Neural cell (in vitro differentiated cells): ENCODE results near the gene ZNF276. TPM values are rescaled to one million over a fixed set of nuclear protein-coding genes. Genes with fewer than 3 reads are reported as not detected.

Experiments
- H2AFZ ChIP-seq: fragments of 200-600, 300-800 bp; sonication (generic), shearing (Covaris generic); 2 replicates; pipeline ENCODE4 v1.6.0; 2014; ENCODE audit warnings: low read depth, mild to moderate bottlenecking, antibody characterized with exemption, low read length, moderate library complexity
- H3F3A ChIP-seq: fragments of 200-600 bp; shearing (Covaris generic); 2 replicates; pipeline ENCODE4 v1.6.1; 2016; ENCODE audit warnings: mild to moderate bottlenecking, moderate library complexity, mixed read lengths, antibody characterized with exemption, low read length; ENCODE audit not compliant: insufficient read depth, poor library complexity, severe bottlenecking
- H3K27ac ChIP-seq: fragments of 200-600, 300-800 bp; sonication (generic), shearing (Covaris generic); 2 replicates; pipeline ENCODE4 v1.5.1; 2014; ENCODE audit warnings: mild to moderate bottlenecking, low read length, moderate library complexity
- H3K27me3 ChIP-seq: fragments of 300-800, 200-600 bp; sonication (generic), shearing (Covaris generic); 2 replicates; pipeline ENCODE4 v1.6.0; 2014; ENCODE audit warnings: mild to moderate bottlenecking, low read depth, low read length, moderate library complexity; ENCODE audit not compliant: insufficient read depth
- H3K36me3 ChIP-seq: fragments of 300-800, 200-600 bp; sonication (generic), shearing (Covaris generic); 2 replicates; pipeline ENCODE4 v1.5.1; 2014; ENCODE audit warnings: mild to moderate bottlenecking, antibody characterized with exemption, low read length, moderate library complexity; ENCODE audit not compliant: insufficient read depth
- H3K4me2 ChIP-seq: fragments of 300-800, 200-600 bp; sonication (generic), shearing (Covaris generic); 2 replicates; pipeline ENCODE4 v1.6.0; 2014; ENCODE audit warnings: mild to moderate bottlenecking, low read length
- H3K4me3 ChIP-seq: fragments of 300-800, 200-600 bp; sonication (generic), shearing (Covaris generic); 2 replicates; pipeline ENCODE4 v1.5.1; 2014; ENCODE audit warnings: mild to moderate bottlenecking, low read length, moderate library complexity
- H3K79me2 ChIP-seq: fragments of 200-600 bp; shearing (Covaris generic); replicated peaks from 2 replicates; pipeline ENCODE4 v1.6.0; 2014; ENCODE audit warnings: mild to moderate bottlenecking, low read length, moderate library complexity; ENCODE audit not compliant: insufficient read depth
- H3K9ac ChIP-seq: fragments of 300-800, 200-600 bp; sonication (generic), shearing (Covaris generic); 2 replicates; pipeline ENCODE4 v1.6.1; 2016; ENCODE audit warnings: mild to moderate bottlenecking, low read length, mixed read lengths
- H3K9me2 ChIP-seq: fragments of 200-600 bp; shearing (Covaris generic); 2 replicates; pipeline ENCODE4 v1.6.1; 2016; ENCODE audit warnings: mild to moderate bottlenecking, low read length, mixed read lengths; ENCODE audit not compliant: insufficient read depth
- H3K9me3 ChIP-seq: fragments of 200-600, 300-800 bp; sonication (generic), shearing (Covaris generic); 2 replicates; pipeline ENCODE4 v1.6.1; 2016; ENCODE audit warnings: mild to moderate bottlenecking, mixed run types, low read length, moderate library complexity, mixed read lengths
- H4K20me1 ChIP-seq: fragments of 200-600 bp; shearing (Covaris generic); 2 replicates; pipeline ENCODE4 v1.6.1; 2016; ENCODE audit warnings: mild to moderate bottlenecking, mixed run types; ENCODE audit not compliant: insufficient read depth
- CTCF ChIP-seq: fragments of 450-650 bp; IDR thresholded peaks from 2 replicates; pipeline ENCODE4 v1.5.1; 2014; ENCODE audit warnings: antibody characterized with exemption, mild to moderate bottlenecking, moderate library complexity; ENCODE audit not compliant: poor library complexity, severe bottlenecking
- EP300 ChIP-seq: fragments of 450-650 bp; conservative IDR thresholded peaks from 2 replicates; pipeline ENCODE4 v1.6.1; 2014; ENCODE audit warnings: antibody characterized with exemption, mild to moderate bottlenecking, moderate library complexity; ENCODE audit not compliant: poor library complexity, severe bottlenecking
- EZH2 ChIP-seq: fragments of 200-600, 300-800 bp; shearing (Covaris generic), sonication (generic); IDR thresholded peaks from 2 replicates; pipeline ENCODE4 v1.6.1; 2014; ENCODE audit warnings: antibody characterized with exemption, low read length, borderline replicate concordance, mild to moderate bottlenecking; ENCODE audit not compliant: insufficient read depth, poor library complexity, severe bottlenecking
- MXI1 ChIP-seq: fragments of 450-650 bp; conservative IDR thresholded peaks from 2 replicates; pipeline ENCODE4 v1.6.1; 2014; ENCODE audit warnings: antibody characterized with exemption, mild to moderate bottlenecking; ENCODE audit not compliant: poor library complexity, severe bottlenecking
- POLR2AphosphoS5 ChIP-seq: IDR thresholded peaks from 2 replicates; pipeline ENCODE4 v1.6.1; 2012
- RAD21 ChIP-seq: fragments of 450-650 bp; conservative IDR thresholded peaks from 2 replicates; pipeline ENCODE4 v1.6.1; 2014; ENCODE audit warnings: antibody characterized with exemption, mild to moderate bottlenecking, moderate library complexity
- REST ChIP-seq: IDR thresholded peaks from 2 replicates; pipeline ENCODE4 v1.6.1; 2012; ENCODE audit warnings: borderline replicate concordance
- SMC3 ChIP-seq: fragments of 450-650 bp; conservative IDR thresholded peaks from 2 replicates; pipeline ENCODE4 v1.6.1; 2014; ENCODE audit warnings: antibody characterized with exemption, mild to moderate bottlenecking, moderate library complexity; ENCODE audit not compliant: poor library complexity
- TAF1 ChIP-seq: IDR thresholded peaks from 2 replicates; pipeline ENCODE4 v1.6.1; 2012; ENCODE audit warnings: low read depth
- polyA plus RNA-seq: library from polyadenylated mRNA; depleted of rRNA; stranded (reverse); fragments of >200 nt; gene quantifications from 2 replicates; pipeline ENCODE4 v1.2.3, GENCODE V29; 2014

Gene ZNF276
- polyA plus RNA-seq, 1 donor from 2014 or later, result 35.4 TPM

DNA sequence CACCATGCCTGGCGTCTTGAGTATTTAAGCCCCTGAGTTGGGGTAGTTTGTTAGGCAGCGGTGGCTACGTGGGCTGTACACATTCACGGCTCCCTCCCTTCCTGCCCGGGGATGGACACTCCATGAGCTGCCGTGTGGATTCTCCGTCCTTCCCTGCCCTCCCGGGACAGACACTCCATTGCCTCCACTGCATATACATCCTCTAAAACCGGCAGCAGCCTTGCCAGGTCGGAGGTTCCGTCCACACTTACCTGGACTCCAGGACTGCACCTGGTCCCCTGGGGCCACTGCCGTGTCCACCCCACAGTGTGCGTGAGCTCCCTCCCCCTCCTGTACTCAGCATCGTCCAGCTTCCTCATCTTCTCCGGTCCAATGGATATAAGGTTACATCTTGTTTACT, 16.3 kb upstream of the ZNF276 start:
- no peaks in the 10 kb centered on the region for H3K9me2 ChIP-seq

GRCh38 chr16:89706518-89707260, 14.6 kb upstream of the ZNF276 start:
- Histone ChIP-seq H3K9ac (no peak overlapping the region), H3K27me3 (no peaks in the 10 kb centered on the region), H2AFZ (no peak overlapping the region), H3K4me2 (no peak overlapping the region), H3K9me2 (no peaks in the 10 kb centered on the region), H3K27ac (no peak overlapping the region), H3K79me2 (no peaks in the 10 kb centered on the region), H3K36me3 (no peaks in the 10 kb centered on the region), H3F3A (no peaks in the 10 kb centered on the region), H3K9me3 (no peaks in the 10 kb centered on the region), H4K20me1 (no peaks in the 10 kb centered on the region), H3K4me3 (no peak overlapping the region)
- no peak for TF ChIP-seq RAD21

More for the DNA sequence above, 16.3 kb upstream of the ZNF276 start:
- no peak overlapping the region for H2AFZ ChIP-seq
- H3K9ac ChIP-seq, result no peak overlapping the region
- no peak overlapping the region for H3K27ac ChIP-seq
- H3F3A ChIP-seq, result no peaks in the 10 kb centered on the region
- no peak for TF ChIP-seq MXI1
- no peak for TF ChIP-seq EP300
- TF ChIP-seq POLR2AphosphoS5, result no peak
- TF ChIP-seq TAF1, result no peak
- no peak for TF ChIP-seq SMC3
- TF ChIP-seq REST, result no peak
- no peak for TF ChIP-seq CTCF
- no peak for TF ChIP-seq RAD21
- TF ChIP-seq EZH2, result no peak
- no peaks in the 10 kb centered on the region for H4K20me1 ChIP-seq
- H3K9me3 ChIP-seq, result no peaks in the 10 kb centered on the region
- no peaks in the 10 kb centered on the region for H3K27me3 ChIP-seq
- no peak overlapping the region for H3K4me2 ChIP-seq
- H3K79me2 ChIP-seq, result no peaks in the 10 kb centered on the region
- H3K36me3 ChIP-seq, result no peaks in the 10 kb centered on the region
- H3K4me3 ChIP-seq, result no peak overlapping the region
